Measurements from ENCODE around the gene GATAD2A. TPM values are rescaled to one million over a fixed set of nuclear protein-coding genes. Genes with fewer than 3 reads are reported as not detected.

The GATAD2A gene
- total and polyA plus RNA-seq, 2 of the 13 experiments (the other 11 are each of a cell fraction or from before 2014, with no cell fraction given), result 16.8 to 28.6 TPM

GRCh38 chr19:19372656-19373416 lies 32.6 kb upstream of the GATAD2A start (continued):
- 0 out of 2 replicates have a peak, but pooled peaks have one; percentile 22 for TF ChIP-seq REPIN1 (CRISPR knock-in tag; IDR thresholded peaks at IDR 0.05; ENCODE audit: borderline replicate concordance, low read depth)
- peak; percentile 47 for TF ChIP-seq ASH2L (IDR thresholded peaks at IDR 0.05; ENCODE audit: insufficient read length, low read depth, low read length)
- no peak for TF ChIP-seq ZNF766 (CRISPR knock-in tag; IDR thresholded peaks at IDR 0.05; ENCODE audit: borderline replicate concordance)
- TF ChIP-seq TBX2 (CRISPR knock-in tag; IDR thresholded peaks at IDR 0.05; ENCODE audit: borderline replicate concordance), result peak; percentile 23; the same call in 1 of the 2 replicates
- peak; percentile 88 for TF ChIP-seq SAP130 (CRISPR knock-in tag; IDR thresholded peaks at IDR 0.05; ENCODE audit: low read depth)
- TF ChIP-seq ARID4A (CRISPR knock-in tag; IDR thresholded peaks at IDR 0.05; ENCODE audit: borderline replicate concordance), result peak; percentile 18; the same call in 1 of the 2 replicates
- 0 out of 2 replicates have a peak, but pooled peaks have one; percentile 53 for TF ChIP-seq ERF (CRISPR knock-in tag; IDR thresholded peaks at IDR 0.05)
- peak; percentile 94 for TF ChIP-seq ELF3 (CRISPR knock-in tag; IDR thresholded peaks at IDR 0.05)
- TF ChIP-seq CEBPG (CRISPR knock-in tag; IDR thresholded peaks at IDR 0.05), result peak; percentile 73
- peak; percentile 70; the same call in 1 of the 2 replicates for TF ChIP-seq SP5 (CRISPR knock-in tag; IDR thresholded peaks at IDR 0.05; ENCODE audit: borderline replicate concordance, low read depth)
- 0 out of 2 replicates have a peak, but pooled peaks have one; percentile 38 for TF ChIP-seq ZC3H4 (CRISPR knock-in tag; IDR thresholded peaks at IDR 0.05; ENCODE audit: borderline replicate concordance)
- no peak for TF ChIP-seq ZNF589 (CRISPR knock-in tag; conservative IDR thresholded peaks at IDR 0.05)
- no peak for TF ChIP-seq ZNF546 (CRISPR knock-in tag; conservative IDR thresholded peaks at IDR 0.05)
- peak; percentile 14; the same call in 1 of the 2 replicates for TF ChIP-seq ATF2 (CRISPR knock-in tag; IDR thresholded peaks at IDR 0.05)
- TF ChIP-seq SMAD3 (CRISPR knock-in tag; IDR thresholded peaks at IDR 0.05), result peak; percentile 30; the same call in 1 of the 2 replicates
- 0 out of 2 replicates have a peak, but pooled peaks have one; percentile 34 for TF ChIP-seq MED1 (CRISPR knock-in tag; IDR thresholded peaks at IDR 0.05)
- TF ChIP-seq, protein P1, sequence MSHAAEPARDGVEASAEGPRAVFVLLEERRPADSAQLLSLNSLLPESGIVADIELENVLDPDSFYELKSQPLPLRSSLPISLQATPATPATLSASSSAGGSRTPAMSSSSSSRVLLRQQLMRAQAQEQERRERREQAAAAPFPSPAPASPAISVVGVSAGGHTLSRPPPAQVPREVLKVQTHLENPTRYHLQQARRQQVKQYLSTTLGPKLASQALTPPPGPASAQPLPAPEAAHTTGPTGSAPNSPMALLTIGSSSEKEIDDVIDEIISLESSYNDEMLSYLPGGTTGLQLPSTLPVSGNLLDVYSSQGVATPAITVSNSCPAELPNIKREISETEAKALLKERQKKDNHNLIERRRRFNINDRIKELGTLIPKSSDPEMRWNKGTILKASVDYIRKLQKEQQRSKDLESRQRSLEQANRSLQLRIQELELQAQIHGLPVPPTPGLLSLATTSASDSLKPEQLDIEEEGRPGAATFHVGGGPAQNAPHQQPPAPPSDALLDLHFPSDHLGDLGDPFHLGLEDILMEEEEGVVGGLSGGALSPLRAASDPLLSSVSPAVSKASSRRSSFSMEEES (CRISPR knock-in tag; IDR thresholded peaks at IDR 0.05), result 0 out of 2 replicates have a peak, but pooled peaks have one; percentile 38
- peak; percentile 92 for TF ChIP-seq ZNF263 (CRISPR knock-in tag; IDR thresholded peaks at IDR 0.05)
- no peak for TF ChIP-seq ZFP41 (CRISPR knock-in tag; IDR thresholded peaks at IDR 0.05; ENCODE audit: borderline replicate concordance)
- TF ChIP-seq ZFX (CRISPR knock-in tag; IDR thresholded peaks at IDR 0.05; ENCODE audit: low read depth), result 0 out of 2 replicates have a peak, but pooled peaks have one; percentile 50
- TF ChIP-seq NFRKB (IDR thresholded peaks at IDR 0.05), result no peak
- no peak for TF ChIP-seq ZNF792 (CRISPR knock-in tag; IDR thresholded peaks at IDR 0.05)
- no peak for TF ChIP-seq PRPF4 (IDR thresholded peaks at IDR 0.05; ENCODE audit: low read depth, low read length, poor library complexity, severe bottlenecking)
- no peak for TF ChIP-seq KLF6 (CRISPR knock-in tag; IDR thresholded peaks at IDR 0.05)
- no peak for TF ChIP-seq ZNF776 (CRISPR knock-in tag; IDR thresholded peaks at IDR 0.05)
